ENCODE results near the gene FBXL17.
A peak's percentile ranks its signal among the peaks of the same experiment; 100 is the strongest.

FBXL17 gene

DNA sequence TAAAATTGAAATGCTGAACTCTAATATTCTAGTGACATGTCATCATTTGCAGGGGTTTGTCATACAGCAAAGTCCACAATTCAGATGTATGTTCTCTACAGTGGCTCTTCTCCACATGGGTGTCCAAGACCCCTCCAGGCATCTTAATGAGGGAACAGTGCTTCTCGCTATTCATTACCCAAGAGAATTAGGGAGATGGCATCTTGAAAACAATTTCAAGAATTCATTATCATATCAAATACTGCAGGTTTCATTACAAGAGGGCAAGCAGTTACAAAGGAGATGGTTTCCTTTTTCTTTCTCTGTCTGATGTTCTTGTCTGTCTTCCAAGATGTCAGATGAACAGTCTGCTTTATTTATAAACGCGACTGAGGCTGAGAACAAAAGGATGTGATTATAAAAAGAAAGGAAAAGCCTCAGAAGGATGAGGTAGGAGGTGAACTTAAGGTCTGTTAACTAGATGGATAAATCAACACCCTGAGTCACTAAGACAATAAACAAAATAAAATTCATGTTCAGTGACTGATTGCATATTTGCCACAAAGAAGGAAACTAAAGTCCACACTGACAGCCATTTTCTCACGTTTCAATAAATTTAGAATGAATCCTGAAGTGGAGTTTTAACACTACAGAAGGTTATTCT lies 384.4 kb downstream of the FBXL17 start:
- no peak for DNase-seq (ENCODE audit: low spot score)

DNA sequence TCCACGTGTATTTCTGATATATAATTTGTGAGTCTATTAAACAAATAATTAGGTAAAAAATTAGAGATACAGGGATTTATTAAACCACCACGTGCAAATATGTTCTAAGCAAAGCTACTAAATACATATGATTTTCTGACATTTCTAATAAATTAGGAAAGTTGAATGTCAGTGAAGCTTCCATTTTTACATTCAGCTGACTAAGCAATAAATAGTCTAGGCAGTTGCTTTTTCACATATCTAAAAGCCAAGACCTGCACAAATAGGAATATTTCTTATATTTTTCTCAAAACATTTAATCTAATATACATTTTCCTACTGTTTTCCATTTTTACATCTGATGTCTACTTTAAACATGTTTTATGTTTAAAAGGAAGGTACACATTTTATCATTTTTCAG lies 388.6 kb downstream of the FBXL17 start:
- no peak for DNase-seq (ENCODE audit: low spot score)

DNA sequence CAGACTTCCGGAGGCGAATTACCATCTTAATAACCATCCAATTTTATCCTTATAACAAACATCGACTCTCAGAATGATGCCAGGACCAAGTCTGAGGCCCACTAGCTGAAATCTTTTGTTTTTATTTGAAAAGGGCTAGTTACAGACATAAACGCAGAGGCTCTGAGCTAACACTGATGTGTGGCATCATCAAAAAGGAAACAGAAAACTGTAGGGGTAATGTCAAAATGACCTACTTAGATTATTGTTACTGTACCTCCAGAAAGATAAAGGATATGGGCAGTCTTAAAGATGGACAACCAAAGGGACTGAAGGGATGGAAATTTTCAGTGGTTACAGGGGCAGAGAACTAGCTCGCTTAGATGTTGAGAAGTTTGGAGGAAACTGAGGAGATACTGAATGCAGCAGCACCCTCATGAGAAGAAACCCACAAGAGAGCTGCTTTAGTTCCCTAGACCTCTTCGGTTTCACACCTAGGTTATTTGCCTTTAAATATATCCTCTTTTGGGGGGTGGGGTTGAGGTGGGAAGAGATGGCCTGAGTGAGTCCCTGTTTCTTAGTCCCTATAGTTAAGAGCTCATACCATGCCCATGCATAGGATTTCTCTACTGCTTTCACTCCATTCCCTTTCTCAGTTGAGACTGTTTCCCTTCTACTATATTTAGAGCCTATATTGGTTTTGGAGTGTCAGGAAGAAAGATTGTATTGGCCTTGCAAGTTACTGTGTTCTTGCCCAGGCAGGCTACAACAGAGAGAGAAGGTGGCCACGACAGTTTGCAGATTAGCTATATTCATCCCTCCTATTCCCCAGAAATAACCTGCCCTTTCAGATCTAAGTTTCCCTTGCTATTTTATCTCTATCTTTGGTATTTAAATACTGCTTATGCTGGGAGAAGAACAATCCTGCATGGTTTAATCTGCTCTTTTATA lies 390.8 kb downstream of the FBXL17 start:
- no peak for DNase-seq (ENCODE audit: low spot score)

DNA sequence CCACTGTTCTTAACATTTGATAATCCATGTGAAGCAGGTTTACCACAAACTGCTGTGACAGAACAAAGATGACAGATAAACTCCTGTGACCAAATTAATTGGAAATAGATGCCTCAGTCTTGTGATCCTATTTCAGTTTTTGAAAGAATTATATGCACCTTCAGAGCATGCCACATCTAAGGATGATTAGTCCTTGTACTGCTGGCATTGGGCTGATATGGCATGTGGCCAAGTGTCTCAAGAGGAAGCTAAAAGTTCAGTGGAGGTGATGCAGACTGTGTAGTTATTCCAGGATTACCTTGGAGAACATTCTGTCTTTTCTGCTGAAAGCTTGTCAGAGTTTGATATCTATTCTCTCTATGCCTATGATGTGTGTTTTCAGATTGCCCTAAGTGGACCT lies 396.8 kb downstream of the FBXL17 start:
- DNase-seq (ENCODE audit: low spot score): no peak

DNA sequence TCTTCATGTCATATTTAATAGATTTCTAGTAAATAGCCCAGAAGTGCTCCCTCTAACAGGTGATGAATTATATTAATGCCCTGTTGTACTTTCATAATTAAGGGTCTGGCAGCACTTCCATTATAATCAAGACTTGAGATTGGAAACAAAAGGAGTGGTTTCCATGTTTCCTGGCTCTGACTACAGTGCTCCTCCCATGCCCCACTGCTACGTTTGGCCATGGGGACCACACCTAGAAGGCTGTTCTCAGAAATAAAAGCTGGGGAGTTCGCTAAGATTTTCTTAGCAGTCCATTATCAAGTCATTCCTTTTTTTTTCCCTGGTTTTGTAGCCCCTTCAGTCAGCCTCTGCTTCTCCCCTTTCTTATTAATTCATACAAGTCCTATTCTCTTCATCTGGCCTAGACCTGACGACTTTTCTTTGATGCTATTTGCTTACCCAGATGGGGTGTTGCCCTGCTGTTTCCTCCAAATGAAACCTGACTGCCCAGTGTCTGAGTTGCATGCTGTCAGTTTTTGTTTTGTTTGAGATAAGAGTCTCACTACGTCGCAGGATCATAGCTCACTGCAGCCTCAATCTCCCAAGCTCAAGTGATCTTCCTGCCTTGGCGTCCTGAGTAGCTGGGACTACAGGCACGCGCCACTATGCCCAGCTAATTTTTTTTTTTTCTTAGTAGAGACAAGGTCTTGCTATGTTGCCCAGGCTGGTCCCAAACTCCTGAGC lies 399.0 kb downstream of the FBXL17 start:
- DNase-seq (ENCODE audit: low spot score): no peak

DNA sequence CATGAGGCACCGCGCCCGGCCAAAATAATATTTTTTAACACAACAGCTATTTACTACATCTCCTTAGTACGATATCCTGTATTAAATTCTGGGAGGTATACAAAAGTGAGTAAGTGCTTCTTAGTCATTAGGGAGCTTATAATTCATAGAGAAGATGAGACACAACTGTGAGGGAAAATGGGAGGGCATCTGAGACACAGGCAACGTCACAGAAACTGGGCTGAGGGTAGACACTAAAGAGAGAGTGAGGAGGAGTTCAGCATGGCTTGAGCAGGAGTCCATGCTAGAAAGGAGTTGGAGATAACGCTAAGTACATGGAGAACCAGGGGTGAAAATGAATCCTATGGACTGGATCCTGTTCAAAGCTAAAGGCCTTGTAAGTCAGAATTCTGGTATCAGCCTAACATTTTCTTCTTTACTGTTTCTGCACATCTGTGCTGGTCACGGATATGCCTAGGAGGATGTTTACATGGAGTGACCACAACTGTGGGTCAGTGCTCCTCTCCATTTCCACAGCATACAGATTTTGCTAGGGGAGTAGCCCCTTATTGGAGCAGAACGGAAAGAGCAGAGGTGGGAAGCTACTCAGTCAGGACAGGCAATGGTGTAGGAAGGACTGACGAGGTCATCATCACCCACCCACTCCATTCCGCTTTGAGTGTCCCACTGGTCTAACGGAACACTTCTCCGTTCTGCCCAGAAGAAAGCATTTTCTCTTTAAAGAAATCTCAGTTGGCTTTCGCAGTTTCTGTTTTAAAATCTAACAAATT lies 400.8 kb downstream of the FBXL17 start:
- DNase-seq (ENCODE audit: low spot score): no peak

DNA sequence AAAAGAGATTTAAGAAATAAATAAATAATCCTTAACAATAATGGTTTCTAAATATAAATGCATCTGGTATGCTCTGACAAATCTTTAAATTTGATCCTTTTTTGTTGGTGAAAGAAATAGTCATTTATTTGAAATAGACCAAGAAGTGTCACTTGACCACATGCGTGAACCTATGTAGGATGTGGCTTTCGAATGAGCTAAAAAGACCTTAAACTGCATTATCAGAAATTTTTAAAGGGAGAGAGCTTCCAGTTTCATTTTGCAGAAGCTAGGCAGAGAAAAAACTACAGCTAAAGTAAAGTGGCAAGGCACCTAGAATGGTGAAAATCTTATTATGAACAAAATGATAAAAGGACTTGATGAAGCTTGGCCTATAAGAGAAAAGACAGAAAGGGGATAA lies 402.0 kb downstream of the FBXL17 start:
- DNase-seq (ENCODE audit: low spot score): no peak

DNA sequence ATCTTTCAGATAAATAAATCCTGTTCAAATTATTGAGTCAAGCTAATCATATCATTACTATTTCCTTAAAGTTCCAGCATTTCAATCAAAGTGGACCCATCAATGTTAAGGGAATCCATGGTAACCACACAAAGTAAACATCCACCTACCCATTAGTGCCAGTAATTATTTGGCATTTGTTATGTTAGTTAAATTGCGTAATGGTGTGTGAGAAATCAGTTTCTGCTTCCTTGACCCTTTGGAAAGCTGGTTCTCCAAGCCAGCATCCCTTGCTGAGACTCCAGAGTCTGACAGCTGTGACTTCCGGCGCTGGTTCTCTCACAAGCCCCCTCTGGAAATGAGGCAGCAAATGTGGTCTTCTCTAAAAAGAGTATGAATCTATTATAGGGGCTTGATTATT lies 402.6 kb downstream of the FBXL17 start:
- no peak for DNase-seq (ENCODE audit: low spot score)

DNA sequence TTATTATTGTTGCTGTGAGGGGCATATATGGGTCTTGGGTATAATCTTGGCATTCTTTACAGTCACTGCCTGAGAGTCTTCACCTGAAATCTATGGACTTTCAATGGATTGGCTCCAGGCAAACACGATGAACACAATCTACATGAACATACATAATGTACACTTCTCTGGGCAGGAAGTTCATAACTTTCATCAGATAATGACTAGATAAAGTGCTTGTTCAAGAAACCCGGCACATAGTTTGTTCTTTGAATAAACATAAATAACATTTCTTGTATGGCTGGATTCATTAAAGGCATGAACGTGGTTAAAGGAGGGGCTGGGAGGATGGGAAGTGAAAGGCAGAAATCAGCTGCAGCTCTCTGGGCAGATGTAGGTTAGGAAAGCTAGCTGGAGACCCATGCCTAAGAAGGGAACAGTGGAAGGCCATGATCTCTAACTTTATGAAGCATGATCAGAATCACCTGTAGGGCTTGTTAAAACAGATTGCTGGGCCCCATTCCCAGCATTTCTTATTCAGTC lies 404.3 kb downstream of the FBXL17 start:
- no peak for DNase-seq (ENCODE audit: low spot score)

DNA sequence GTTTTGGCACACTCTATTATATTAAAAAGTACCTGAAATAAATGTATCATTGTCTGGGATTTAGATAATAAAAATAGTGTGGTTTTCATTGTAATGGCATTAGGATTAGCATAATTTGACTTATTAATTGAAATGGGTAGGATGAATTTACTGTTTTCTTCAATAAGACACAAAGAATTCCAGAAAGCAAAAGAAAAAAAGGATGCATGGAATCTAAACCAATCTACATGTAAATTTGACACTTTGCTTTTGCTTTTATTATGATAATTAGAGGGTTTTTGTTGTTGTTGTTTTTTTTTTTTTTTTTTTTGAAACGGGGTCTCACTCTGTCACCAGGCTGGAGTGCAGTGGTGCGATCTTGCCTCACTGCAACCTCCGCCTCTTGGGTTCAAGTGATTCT lies 406.3 kb downstream of the FBXL17 start:
- no peak for DNase-seq (ENCODE audit: low spot score)

DNA sequence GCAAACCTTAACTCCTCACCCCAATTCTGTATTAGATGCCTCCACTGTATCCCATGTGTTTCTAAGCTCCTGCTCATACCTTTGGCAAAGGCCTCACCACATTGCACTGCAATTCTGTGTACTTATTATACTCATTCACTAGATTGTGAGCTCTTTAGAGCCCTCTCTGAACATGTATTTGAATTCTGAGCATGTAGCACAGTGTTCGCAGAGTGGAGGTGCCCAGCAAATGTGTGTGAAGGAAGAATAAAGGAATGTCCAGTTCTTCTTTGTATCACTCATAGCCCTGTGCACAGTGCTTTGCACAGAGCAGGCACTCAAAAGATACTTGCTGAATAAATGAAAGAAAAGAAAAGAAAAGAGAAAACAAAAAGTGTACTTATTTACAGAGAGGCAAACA lies 410.1 kb downstream of the FBXL17 start:
- no peak for DNase-seq (ENCODE audit: low spot score)

DNA sequence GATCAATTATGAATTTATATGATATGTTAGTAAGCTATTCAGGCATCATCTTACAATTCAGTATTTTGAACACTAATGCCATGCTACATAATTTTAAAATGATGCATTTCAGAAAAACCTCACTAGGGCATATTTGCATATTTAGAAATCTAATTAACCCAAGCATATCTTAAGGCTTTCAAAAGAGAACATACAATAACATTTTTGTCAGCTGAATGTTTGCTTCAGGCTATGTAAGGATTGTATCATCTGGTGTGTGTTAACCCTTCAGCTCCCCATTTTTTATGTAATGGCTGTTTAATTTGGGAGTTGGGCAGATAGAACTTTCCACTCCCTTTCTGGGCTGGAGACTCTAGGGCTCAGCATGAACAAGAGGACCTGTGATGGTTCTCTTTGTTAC lies 412.1 kb downstream of the FBXL17 start:
- no peak for DNase-seq (ENCODE audit: low spot score)

DNA sequence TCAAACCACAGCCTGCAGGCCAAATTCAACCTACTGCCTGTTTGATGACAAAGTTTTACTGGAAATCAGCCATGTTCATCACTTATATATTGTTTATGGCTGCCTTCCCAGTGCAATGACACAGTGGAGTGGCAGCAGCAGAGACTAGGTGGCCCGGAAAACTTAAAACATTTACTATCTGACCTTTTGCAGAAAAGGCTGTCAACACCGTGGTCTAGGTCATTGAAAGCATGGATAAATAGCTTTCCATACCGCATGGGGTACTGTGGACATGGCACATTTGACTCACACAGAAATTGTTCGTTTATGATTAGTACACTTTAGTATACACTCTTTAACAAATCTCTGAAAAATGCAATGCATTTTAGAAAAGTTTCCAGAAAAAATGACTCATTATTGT lies 412.9 kb downstream of the FBXL17 start:
- DNase-seq (ENCODE audit: low spot score): no peak

DNA sequence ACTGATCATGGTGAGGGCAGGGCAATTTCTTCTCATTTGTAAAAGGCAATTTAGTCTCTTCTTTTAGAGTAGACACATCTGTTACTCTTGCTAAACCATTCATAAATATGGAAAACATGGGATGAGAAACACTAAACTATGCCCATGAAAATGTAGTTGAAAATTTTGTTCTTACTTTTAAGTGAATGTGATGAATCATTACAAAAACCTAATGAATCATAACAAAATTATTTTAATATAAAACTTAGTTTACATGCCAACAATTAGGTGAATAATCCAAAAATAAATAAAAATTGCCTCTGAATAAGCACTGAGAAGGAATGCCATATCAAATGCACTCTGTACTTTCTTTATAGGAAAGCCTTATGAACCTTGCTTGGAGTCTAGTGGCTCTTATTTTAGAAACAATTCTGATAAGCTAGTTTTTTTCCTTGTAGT lies 413.5 kb downstream of the FBXL17 start:
- DNase-seq (ENCODE audit: low spot score): no peak

DNA sequence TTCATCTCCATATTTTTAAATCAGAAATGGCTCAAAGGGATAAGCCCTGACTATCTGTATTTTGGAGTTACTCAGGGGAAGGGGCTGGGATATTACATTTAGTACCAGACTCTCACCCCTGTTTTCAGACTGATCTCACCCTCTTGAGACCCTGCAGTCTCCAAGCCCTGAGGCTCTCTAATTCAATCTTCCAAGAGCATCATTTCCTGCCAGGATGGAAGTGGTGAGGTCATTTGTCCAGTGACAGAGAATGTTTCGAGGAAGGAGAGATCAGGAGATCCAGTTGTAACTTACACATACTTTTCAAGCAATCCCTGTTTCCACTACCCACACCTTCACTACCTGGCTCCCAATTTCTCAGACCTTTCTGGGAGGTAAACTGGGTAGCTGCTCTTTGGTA lies 415.7 kb downstream of the FBXL17 start:
- DNase-seq (ENCODE audit: low spot score): no peak

DNA sequence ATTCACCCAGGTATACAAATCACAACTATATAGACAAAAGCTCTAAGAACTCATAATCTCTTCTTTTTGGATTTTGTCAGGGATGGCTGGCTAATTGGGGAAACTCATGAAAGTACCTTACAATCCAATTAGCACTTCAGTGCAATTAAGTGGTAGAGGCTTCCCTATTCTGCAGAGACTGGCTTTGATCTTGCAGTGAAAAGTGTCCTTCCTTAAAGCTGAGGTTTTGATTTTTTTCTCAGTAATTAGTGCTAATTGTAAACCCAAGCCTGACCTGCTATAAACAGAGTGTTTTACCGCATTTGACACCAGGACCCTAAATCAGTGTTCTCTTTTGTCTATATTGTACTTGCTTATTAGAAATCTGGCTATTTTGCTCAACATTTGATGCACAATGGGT lies 417.2 kb downstream of the FBXL17 start:
- DNase-seq (ENCODE audit: low spot score): no peak

DNA sequence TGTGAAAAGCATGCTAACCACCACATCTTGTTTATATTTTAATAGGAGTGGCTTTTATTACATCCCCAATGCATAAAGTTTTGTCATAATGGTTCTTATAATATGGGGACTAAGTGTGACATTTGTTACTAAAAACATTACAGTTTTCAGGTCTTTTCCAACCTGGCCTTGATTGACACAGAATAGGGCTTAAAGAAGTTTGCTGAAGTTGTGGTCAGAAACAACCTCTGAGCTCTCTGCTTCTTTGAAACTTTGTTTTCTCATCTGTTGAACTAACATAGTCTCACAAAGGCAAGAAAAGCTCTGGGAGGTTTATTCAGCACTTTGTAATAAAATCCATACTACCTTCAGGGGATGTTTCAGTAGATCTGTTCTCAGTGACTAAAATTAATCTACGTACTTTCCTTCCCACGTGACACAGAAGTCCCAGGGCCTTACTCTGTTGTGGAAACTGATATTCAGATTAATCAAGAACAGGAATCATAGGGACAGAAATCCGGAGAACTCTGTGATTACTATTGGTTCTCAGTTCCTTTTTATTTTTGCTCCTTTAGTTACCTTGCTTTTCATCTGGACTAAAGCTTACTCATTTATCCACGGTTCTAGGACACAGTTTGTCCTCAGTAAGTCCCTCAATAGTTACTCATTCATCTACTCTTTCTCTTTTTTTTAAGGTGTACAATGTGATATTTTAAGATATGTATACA lies 422.2 kb downstream of the FBXL17 start:
- no peak for DNase-seq (ENCODE audit: low spot score)

DNA sequence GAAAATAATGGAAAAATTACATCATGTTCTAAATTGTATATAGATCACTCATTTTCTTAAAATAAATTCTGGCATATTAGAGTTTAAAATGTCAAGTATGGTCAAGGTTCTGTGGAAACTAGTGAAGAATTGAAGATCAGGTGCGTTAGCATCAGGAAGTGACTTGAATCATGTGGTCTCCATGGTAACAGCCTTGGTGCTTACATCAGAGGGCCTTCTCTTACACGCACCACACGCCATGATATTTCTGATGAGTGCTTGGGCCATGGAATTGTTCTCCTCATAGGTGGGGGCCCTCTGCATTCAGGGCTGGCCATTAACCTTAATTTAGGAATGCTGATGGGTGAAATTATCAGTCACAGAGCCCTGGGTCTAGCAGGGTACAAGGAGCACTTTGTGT lies 423.0 kb downstream of the FBXL17 start:
- no peak for DNase-seq (ENCODE audit: low spot score)

DNA sequence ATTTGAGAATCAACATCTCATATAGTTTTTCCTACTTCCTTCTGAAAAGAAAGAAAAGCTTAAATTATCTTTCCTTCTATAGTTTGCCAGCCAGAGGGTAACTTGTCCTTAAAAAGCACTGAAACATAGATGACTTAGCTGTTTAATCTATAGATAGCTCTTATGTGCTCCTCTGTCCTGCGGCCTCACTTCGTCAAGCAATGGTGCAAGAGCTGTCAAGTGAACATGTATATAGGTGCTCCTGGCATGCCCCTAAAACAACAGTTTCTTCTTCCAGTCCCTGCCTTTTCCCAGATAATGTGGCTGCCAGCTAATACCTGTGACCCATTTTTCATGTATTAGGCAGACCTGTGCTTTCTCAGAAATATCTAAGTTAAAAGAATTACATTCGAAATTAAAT lies 423.5 kb downstream of the FBXL17 start:
- no peak for DNase-seq (ENCODE audit: low spot score)

DNA sequence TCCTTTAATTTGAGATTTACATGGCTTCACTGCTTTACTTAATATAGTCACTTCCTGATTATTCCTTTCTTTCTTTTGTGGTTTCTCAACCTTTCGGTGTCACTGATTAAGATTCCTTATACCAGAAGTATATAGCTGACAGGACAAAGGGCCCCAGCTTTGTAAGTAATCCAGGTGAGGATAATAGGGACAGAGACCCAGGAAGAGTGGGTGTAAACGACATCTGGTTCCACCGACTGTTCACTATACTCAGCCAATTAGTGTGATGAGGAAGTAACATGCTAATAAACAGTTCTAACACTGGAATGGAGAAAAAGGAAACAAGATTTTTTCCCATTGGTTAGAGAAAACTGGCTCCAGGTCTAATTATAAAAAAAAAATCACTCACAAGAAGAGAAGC lies 424.8 kb downstream of the FBXL17 start:
- DNase-seq (ENCODE audit: low spot score): no peak

DNA sequence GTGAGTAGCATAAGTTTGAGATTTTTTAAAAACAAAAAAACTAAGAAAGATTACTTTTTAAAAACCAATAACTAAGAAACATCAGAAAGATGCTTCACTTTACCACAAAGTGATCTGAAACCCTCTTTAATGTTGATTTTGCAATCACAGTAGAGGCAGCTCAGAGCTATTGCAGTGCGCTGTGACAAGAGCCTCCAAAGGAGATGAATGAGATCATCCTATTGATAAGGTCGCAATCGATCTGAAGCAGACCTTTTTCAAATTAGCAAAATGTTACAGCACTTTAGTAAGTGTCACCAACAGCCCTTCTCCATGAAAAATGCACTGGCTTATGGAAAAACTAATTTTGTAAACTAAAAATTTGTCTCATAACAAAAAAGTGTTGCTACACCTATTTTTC lies 426.6 kb downstream of the FBXL17 start:
- DNase-seq (ENCODE audit: low spot score): peak; percentile 53

All from SK-N-DZ (cell line).